Loucy (cell line): ENCODE results near the gene TSPAN9.

ENCODE experiments used
- H2AFZ ChIP-seq: fragments of 200-600 bp; sonication (generic); 2 replicates; pipeline ENCODE4 v1.6.0; 2016; ENCODE audit warnings: antibody characterized with exemption, mild to moderate bottlenecking, low read length, moderate library complexity
- H3F3A ChIP-seq: fragments of 200-600 bp; 2 replicates; pipeline ENCODE4 v1.6.0; 2016; ENCODE audit warnings: antibody characterized with exemption, low read depth, mild to moderate bottlenecking
- H3K27me3 ChIP-seq: fragments of 200-600 bp; sonication (generic); 2 replicates; pipeline ENCODE4 v1.6.1; 2014; ENCODE audit warnings: low read length, mild to moderate bottlenecking; ENCODE audit not compliant: insufficient read depth, poor library complexity, severe bottlenecking
- H3K36me3 ChIP-seq: fragments of 200-600 bp; sonication (generic); 2 replicates; pipeline ENCODE4 v1.6.1; 2016; ENCODE audit warnings: low read length; ENCODE audit not compliant: insufficient read depth
- H3K4me1 ChIP-seq: fragments of 200-600 bp; sonication (generic); 2 replicates; pipeline ENCODE4 v1.5.1; 2014; ENCODE audit warnings: low read length, mild to moderate bottlenecking; ENCODE audit not compliant: insufficient read depth, poor library complexity, severe bottlenecking
- H3K4me2 ChIP-seq: fragments of 200-600 bp; sonication (generic); 2 replicates; pipeline ENCODE4 v1.6.0; 2014; ENCODE audit warnings: antibody characterized with exemption, low read length, low read depth, mild to moderate bottlenecking; ENCODE audit not compliant: poor library complexity, severe bottlenecking
- H3K4me3 ChIP-seq: fragments of 200-600 bp; sonication (generic); 2 replicates; pipeline ENCODE4 v1.5.1; 2014; ENCODE audit warnings: low read length, mild to moderate bottlenecking, mixed read lengths; ENCODE audit not compliant: poor library complexity, severe bottlenecking
- H3K79me2 ChIP-seq: fragments of 200-600 bp; sonication (generic); 2 replicates; pipeline ENCODE4 v1.6.1; 2014; ENCODE audit warnings: low read length; ENCODE audit not compliant: insufficient read depth
- H3K9ac ChIP-seq: fragments of 200-600 bp; sonication (generic); 2 replicates; pipeline ENCODE4 v1.6.0; 2014; ENCODE audit warnings: mild to moderate bottlenecking, low read depth, low read length, moderate library complexity; ENCODE audit not compliant: poor library complexity, severe bottlenecking
- H3K9me2 ChIP-seq: fragments of 200-600 bp; sonication (generic); replicated peaks from 2 replicates; pipeline ENCODE4 v1.6.1; 2016; ENCODE audit warnings: low read depth, low read length, mixed read lengths
- H3K9me3 ChIP-seq: fragments of 200-600 bp; sonication (generic); 2 replicates; pipeline ENCODE4 v1.6.1; 2014; ENCODE audit warnings: mild to moderate bottlenecking, antibody characterized with exemption, low read length, low read depth; ENCODE audit not compliant: insufficient read depth
- H4K20me1 ChIP-seq: fragments of 200-600 bp; sonication (generic); 2 replicates; pipeline ENCODE4 v1.6.0; 2014; ENCODE audit warnings: antibody characterized with exemption, low read length, mild to moderate bottlenecking; ENCODE audit not compliant: insufficient read depth, poor library complexity, severe bottlenecking
- EZH2phosphoT487 ChIP-seq: fragments of 200-600 bp; IDR thresholded peaks from 2 replicates; pipeline ENCODE4 v1.6.1; 2018; ENCODE audit warnings: antibody characterized with exemption, mild to moderate bottlenecking, moderate library complexity, borderline replicate concordance
- TF ChIP-seq, protein P1 (sequence below): fragments of 200-600 bp; sonication (generic); conservative IDR thresholded peaks from 2 replicates; pipeline ENCODE4 v1.5.1; 2014; ENCODE audit warnings: mild to moderate bottlenecking, antibody characterized with exemption, low read length

Gene TSPAN9

GRCh38 chr12:3292677-3293412 lies 215.7 kb downstream of the TSPAN9 start:
- H3K36me3 ChIP-seq: no peaks in the 10 kb centered on the region
- H3K4me1 ChIP-seq: no peaks in the 10 kb centered on the region
- no peaks in the 10 kb centered on the region for H3K27me3 ChIP-seq
- H4K20me1 ChIP-seq: no peaks in the 10 kb centered on the region
- H3K9me2 ChIP-seq: no peaks in the 10 kb centered on the region
- TF ChIP-seq, protein P1, sequence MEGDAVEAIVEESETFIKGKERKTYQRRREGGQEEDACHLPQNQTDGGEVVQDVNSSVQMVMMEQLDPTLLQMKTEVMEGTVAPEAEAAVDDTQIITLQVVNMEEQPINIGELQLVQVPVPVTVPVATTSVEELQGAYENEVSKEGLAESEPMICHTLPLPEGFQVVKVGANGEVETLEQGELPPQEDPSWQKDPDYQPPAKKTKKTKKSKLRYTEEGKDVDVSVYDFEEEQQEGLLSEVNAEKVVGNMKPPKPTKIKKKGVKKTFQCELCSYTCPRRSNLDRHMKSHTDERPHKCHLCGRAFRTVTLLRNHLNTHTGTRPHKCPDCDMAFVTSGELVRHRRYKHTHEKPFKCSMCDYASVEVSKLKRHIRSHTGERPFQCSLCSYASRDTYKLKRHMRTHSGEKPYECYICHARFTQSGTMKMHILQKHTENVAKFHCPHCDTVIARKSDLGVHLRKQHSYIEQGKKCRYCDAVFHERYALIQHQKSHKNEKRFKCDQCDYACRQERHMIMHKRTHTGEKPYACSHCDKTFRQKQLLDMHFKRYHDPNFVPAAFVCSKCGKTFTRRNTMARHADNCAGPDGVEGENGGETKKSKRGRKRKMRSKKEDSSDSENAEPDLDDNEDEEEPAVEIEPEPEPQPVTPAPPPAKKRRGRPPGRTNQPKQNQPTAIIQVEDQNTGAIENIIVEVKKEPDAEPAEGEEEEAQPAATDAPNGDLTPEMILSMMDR: no peak
- no peak for TF ChIP-seq EZH2phosphoT487
- H3K4me3 ChIP-seq: no peak overlapping the region
- no peaks in the 10 kb centered on the region for H3F3A ChIP-seq
- no peaks in the 10 kb centered on the region for H3K9me3 ChIP-seq
- no peak overlapping the region for H3K9ac ChIP-seq
- H2AFZ ChIP-seq: no peak overlapping the region
- no peaks in the 10 kb centered on the region for H3K79me2 ChIP-seq
- H3K4me2 ChIP-seq: no peak overlapping the region

- Histone ChIP-seq H3K9ac (no peak overlapping the region), H3F3A (no peaks in the 10 kb centered on the region), H3K79me2 (no peaks in the 10 kb centered on the region), H3K36me3 (no peaks in the 10 kb centered on the region), H3K4me1 (no peaks in the 10 kb centered on the region), H3K9me3 (no peaks in the 10 kb centered on the region), H3K9me2 (no peaks in the 10 kb centered on the region), H4K20me1 (no peaks in the 10 kb centered on the region), H2AFZ (no peak overlapping the region), H3K4me3 (no peak overlapping the region), H3K4me2 (no peak overlapping the region), H3K27me3 (no peaks in the 10 kb centered on the region)
- TF ChIP-seq EZH2phosphoT487: no peak
- TF ChIP-seq, protein P1: no peak; the same call in 1 of the 2 replicates
Observed at GRCh38 chr12:3293446-3294161, 216.4 kb downstream of the TSPAN9 start.

GRCh38 chr12:3294481-3294911 lies 217.3 kb downstream of the TSPAN9 start:
- Histone ChIP-seq H3K4me1 (no peaks in the 10 kb centered on the region), H4K20me1 (no peaks in the 10 kb centered on the region), H3K27me3 (no peaks in the 10 kb centered on the region), H3F3A (no peaks in the 10 kb centered on the region), H3K79me2 (no peaks in the 10 kb centered on the region), H3K4me2 (no peak overlapping the region), H3K9me3 (no peaks in the 10 kb centered on the region), H3K36me3 (no peaks in the 10 kb centered on the region), H3K9me2 (no peaks in the 10 kb centered on the region), H3K4me3 (no peak overlapping the region), H2AFZ (no peak overlapping the region), H3K9ac (no peak overlapping the region)
- TF ChIP-seq EZH2phosphoT487: no peak
- TF ChIP-seq, protein P1: no peak
